Right lobe of liver (tissue), 4 donors: ENCODE results near the gene SPIB.

ENCODE experiments used
- POLR2A ChIP-seq: fragments of 450-650 bp; IDR thresholded peaks from one replicate; pipeline ENCODE4 v1.6.1; 2017; ENCODE audit warnings: antibody characterized with exemption, mild to moderate bottlenecking
- TF ChIP-seq, protein P1 (sequence below), 4 donors: fragments of 200-600 bp in 3 of 4; fragments of 450-650 bp in 1 of 4; IDR thresholded peaks; one replicate each; pipeline versions ENCODE4 v1.5.1 to v1.8.0; 2016 to 2022; ENCODE audit warnings: antibody characterized with exemption in 4 of 4, mild to moderate bottlenecking in 2 of 4
- donor health status: DM: no; HTN: no; CAD: no.
- donor health status: DM: no; HTN: no; CAD: no.
- donor health status: DM: no; HTN: yes; CAD: no.

DNA sequence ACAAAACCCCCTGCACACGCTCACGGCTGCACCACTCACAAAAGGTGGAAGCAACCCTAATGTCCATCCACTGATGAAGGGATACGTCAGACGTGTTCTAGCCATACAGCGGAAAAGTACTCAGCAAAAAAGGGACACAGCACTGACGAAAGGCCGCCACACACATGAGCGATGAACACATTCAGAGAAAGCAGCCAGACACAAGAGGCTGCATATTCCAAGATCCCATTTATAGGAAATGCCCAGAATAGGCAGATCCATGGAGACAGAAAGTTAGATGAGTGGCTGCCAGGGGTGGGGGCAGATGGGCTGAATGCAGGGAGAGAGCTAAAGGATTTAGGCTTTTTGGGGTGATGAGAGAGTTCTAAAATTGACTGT lies 30.9 kb upstream of the SPIB start:
- TF ChIP-seq, protein P1, sequence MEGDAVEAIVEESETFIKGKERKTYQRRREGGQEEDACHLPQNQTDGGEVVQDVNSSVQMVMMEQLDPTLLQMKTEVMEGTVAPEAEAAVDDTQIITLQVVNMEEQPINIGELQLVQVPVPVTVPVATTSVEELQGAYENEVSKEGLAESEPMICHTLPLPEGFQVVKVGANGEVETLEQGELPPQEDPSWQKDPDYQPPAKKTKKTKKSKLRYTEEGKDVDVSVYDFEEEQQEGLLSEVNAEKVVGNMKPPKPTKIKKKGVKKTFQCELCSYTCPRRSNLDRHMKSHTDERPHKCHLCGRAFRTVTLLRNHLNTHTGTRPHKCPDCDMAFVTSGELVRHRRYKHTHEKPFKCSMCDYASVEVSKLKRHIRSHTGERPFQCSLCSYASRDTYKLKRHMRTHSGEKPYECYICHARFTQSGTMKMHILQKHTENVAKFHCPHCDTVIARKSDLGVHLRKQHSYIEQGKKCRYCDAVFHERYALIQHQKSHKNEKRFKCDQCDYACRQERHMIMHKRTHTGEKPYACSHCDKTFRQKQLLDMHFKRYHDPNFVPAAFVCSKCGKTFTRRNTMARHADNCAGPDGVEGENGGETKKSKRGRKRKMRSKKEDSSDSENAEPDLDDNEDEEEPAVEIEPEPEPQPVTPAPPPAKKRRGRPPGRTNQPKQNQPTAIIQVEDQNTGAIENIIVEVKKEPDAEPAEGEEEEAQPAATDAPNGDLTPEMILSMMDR (IDR thresholded peaks at IDR 0.05) = no peak
- TF ChIP-seq POLR2A = no peak
